ENCODE data around the gene CFAP92.

DNA sequence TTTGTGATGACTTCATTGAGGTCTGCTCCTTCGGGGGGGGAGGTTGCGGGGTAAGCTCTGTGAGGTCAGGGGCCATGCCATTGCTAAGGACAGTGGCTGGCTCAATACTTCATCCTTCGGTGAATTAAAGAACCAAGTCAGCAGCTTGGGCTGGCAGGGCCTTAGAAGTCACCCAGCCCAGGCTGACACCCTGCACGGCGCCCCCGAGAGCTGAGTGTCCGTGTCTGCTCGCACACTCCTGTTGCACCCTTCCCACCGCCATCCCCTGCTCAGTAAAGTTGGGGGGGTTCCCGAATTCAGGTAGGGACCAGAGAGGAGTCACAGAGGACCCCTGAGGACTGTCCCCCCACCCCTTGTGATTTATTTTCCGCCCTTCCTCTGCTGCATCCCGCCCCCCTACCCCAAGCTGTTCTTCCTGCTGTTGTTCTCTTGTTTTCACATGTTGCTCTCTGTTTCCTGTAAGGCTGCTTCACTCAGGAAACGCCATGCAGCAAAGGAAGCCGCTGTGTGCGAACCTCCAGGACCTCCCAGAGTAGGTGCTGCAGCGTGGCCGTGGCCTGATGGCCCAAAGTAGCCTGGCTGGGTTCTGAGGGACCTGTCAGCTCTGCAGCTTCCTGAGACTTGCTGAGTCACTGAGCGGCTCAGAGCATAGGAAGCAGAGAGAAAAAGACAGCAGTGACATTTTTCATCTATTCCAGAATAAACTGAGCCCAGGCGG is 21.7 kb upstream of the CFAP92 start:
- TF ChIP-seq EP300 (IDR thresholded peaks at IDR 0.05) = no peak
- TF ChIP-seq, protein P1, sequence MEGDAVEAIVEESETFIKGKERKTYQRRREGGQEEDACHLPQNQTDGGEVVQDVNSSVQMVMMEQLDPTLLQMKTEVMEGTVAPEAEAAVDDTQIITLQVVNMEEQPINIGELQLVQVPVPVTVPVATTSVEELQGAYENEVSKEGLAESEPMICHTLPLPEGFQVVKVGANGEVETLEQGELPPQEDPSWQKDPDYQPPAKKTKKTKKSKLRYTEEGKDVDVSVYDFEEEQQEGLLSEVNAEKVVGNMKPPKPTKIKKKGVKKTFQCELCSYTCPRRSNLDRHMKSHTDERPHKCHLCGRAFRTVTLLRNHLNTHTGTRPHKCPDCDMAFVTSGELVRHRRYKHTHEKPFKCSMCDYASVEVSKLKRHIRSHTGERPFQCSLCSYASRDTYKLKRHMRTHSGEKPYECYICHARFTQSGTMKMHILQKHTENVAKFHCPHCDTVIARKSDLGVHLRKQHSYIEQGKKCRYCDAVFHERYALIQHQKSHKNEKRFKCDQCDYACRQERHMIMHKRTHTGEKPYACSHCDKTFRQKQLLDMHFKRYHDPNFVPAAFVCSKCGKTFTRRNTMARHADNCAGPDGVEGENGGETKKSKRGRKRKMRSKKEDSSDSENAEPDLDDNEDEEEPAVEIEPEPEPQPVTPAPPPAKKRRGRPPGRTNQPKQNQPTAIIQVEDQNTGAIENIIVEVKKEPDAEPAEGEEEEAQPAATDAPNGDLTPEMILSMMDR (IDR thresholded peaks at IDR 0.05) = no peak
- TF ChIP-seq POLR2AphosphoS5 (IDR thresholded peaks at IDR 0.05) = peak in 2 of 4 donors; percentile 5 to 16
- TF ChIP-seq POLR2A (IDR thresholded peaks at IDR 0.05) = no peak

All from sigmoid colon (tissue), 4 donors.